H1 (cell line): ENCODE results near the gene NR2F6. TPM values are rescaled to one million over a fixed set of nuclear protein-coding genes. Genes with fewer than 3 reads are reported as not detected.
A peak's percentile ranks its signal among the peaks of the same experiment; 100 is the strongest.

ENCODE experiments used
- ASH2L ChIP-seq: fragments of 200-600, 300-600 bp; sonication (generic); IDR thresholded peaks from one replicate; pipeline ENCODE4 v1.7.1; 2017; ENCODE audit warnings: low read length
- ATF2 ChIP-seq: IDR thresholded peaks from 2 replicates; pipeline ENCODE4 v1.6.1; 2012; ENCODE audit warnings: low read length, inconsistent platforms
- BCL11A ChIP-seq, 2 experiments: IDR thresholded peaks; one replicate each; pipeline ENCODE4 v1.6.1; 2011; ENCODE audit warnings: low read depth in 2 of 2, low read length in 2 of 2, mild to moderate bottlenecking in 2 of 2
- CBX5 ChIP-seq: fragments of 300-800, 300-1000 bp; sonication (generic); IDR thresholded peaks from 2 replicates; pipeline ENCODE4 v1.7.1; 2016; ENCODE audit warnings: antibody characterized with exemption, low read length, low read depth
- CREB1 ChIP-seq: IDR thresholded peaks from 2 replicates; pipeline ENCODE4 v1.6.1; 2012; ENCODE audit warnings: inconsistent platforms
- CTCF ChIP-seq, 3 experiments: IDR thresholded peaks; 1 replicate in 2 of 3; 2 replicates in 1 of 3; pipeline versions ENCODE4 v1.5.1 to v1.6.1; 2011; ENCODE audit warnings: low read length in 3 of 3, mild to moderate bottlenecking in 3 of 3, inconsistent platforms in 2 of 3, low read depth in 1 of 3, moderate library complexity in 1 of 3; ENCODE audit not compliant: insufficient read depth in 1 of 3; ENCODE audit errors: control extremely low read depth in 1 of 3
- EP300 ChIP-seq, 2 experiments: IDR thresholded peaks; 1 replicate in 1 of 2; 2 replicates in 1 of 2; pipeline ENCODE4 v1.6.1; 2011 to 2012; ENCODE audit warnings: low read depth in 2 of 2, low read length in 2 of 2, mild to moderate bottlenecking in 2 of 2, borderline replicate concordance in 1 of 2, inconsistent platforms in 1 of 2, moderate library complexity in 1 of 2
- HDAC2 ChIP-seq, 2 experiments: fragments of 300-600 bp in 1 of 2; sonication (generic) in 1 of 2; IDR thresholded peaks; 2 replicates each; pipeline ENCODE4 v1.6.1; 2011 to 2012; ENCODE audit warnings: low read depth in 2 of 2, low read length in 2 of 2, mild to moderate bottlenecking in 2 of 2, moderate library complexity in 2 of 2, borderline replicate concordance in 1 of 2, inconsistent platforms in 1 of 2
- MAFK ChIP-seq: IDR thresholded peaks from 2 replicates; pipeline ENCODE4 v1.6.1; 2012; ENCODE audit warnings: low read depth, mild to moderate bottlenecking, improper control_type of control experiment, low read length
- MAX ChIP-seq: IDR thresholded peaks from 2 replicates; pipeline ENCODE4 v1.6.1; 2012; ENCODE audit warnings: inconsistent platforms
- NRF1 ChIP-seq: IDR thresholded peaks from 2 replicates; pipeline ENCODE4 v1.6.1; 2011; ENCODE audit warnings: mild to moderate bottlenecking, low read depth, low read length, improper control_type of control experiment
- POLR2AphosphoS5 ChIP-seq: IDR thresholded peaks from 2 replicates; pipeline ENCODE4 v1.6.1; 2011; ENCODE audit warnings: low read depth, low read length
- RBBP5 ChIP-seq: IDR thresholded peaks from 2 replicates; pipeline ENCODE4 v1.7.1; 2012; ENCODE audit warnings: low read depth, mild to moderate bottlenecking, inconsistent platforms, low read length, moderate library complexity, borderline replicate concordance
- SAP30 ChIP-seq: fragments of 300-600 bp; sonication (generic); IDR thresholded peaks from 2 replicates; pipeline ENCODE4 v1.7.1; 2012; ENCODE audit warnings: low read length, moderate library complexity, mild to moderate bottlenecking, inconsistent platforms; ENCODE audit not compliant: insufficient read depth, insufficient replicate concordance
- SIX5 ChIP-seq: IDR thresholded peaks from 2 replicates; pipeline ENCODE4 v1.6.1; 2011; ENCODE audit warnings: mild to moderate bottlenecking, low read depth, low read length
- SP4 ChIP-seq: IDR thresholded peaks from 2 replicates; pipeline ENCODE4 v1.6.1; 2012; ENCODE audit warnings: low read length, inconsistent platforms
- USF2 ChIP-seq: IDR thresholded peaks from 2 replicates; pipeline ENCODE4 v1.6.1; 2011; ENCODE audit warnings: low read length, improper control_type of control experiment
- polyA plus RNA-seq, 7 experiments: library from polyadenylated mRNA; depleted of rRNA in 3 of 7; stranded (reverse) in 5 of 7; unstranded in 2 of 7; fragments of >200 nt in 5 of 7; fragments of 200-250 nt in 2 of 7; gene quantifications; 1 replicate in 5 of 7; 2 replicates in 1 of 7; 4 replicates in 1 of 7; pipeline versions ENCODE4 v1.2.1 to v1.2.3, GENCODE V29; 2011 to 2013; ENCODE audit warnings: missing spikeins in 2 of 7, mixed read lengths in 2 of 7
- total RNA-seq: library from RNA; stranded (reverse); fragmentation: NEBNext Ultra II Directional; extraction: Animal tissue kit (Norgen Biotek cat#: 25700); gene quantifications from 2 replicates; pipeline ENCODE4 v1.2.1, GENCODE V29; 2021

The NR2F6 gene
- total and polyA plus RNA-seq, 2 of the 8 experiments (the other 6 are each of a cell fraction or from before 2014, with no cell fraction given), result 99.7 to 114 TPM

GRCh38 chr19:17226002-17226933 lies 19.5 kb downstream of the NR2F6 start, which contains the start of gene OCEL1 (continued):
- TF ChIP-seq SP4, result no peak
- peak in 1 of 2 experiments; percentile 34; a peak in 1 of 4 replicates for TF ChIP-seq HDAC2 (IDR thresholded peaks at IDR 0.05; ENCODE audit: borderline replicate concordance in 1 of 2, low read depth in 2 of 2, low read length in 2 of 2)
- no peak for TF ChIP-seq CTCF (IDR thresholded peaks at IDR 0.05; ENCODE audit: control extremely low read depth in 1 of 3, insufficient read depth in 1 of 3, low read depth in 1 of 3, low read length in 3 of 3)
- TF ChIP-seq BCL11A (IDR thresholded peaks at IDR 0.05; ENCODE audit: low read depth in 2 of 2, low read length in 2 of 2), result no peak
- no peak for TF ChIP-seq SIX5
- TF ChIP-seq EP300 (IDR thresholded peaks at IDR 0.05; ENCODE audit: borderline replicate concordance in 1 of 2, low read depth in 2 of 2, low read length in 2 of 2), result no peak
- 0 out of 2 replicates have a peak, but pooled peaks have one; percentile 19 for TF ChIP-seq USF2
- TF ChIP-seq POLR2AphosphoS5, result peak; percentile 78
- no peak for TF ChIP-seq ATF2
- no peak for TF ChIP-seq SAP30
- peak; percentile 58; the same call in 1 of the 2 replicates for TF ChIP-seq MAX
- TF ChIP-seq RBBP5, result peak; percentile 60; the same call in 1 of the 2 replicates
- peak; percentile 78 for TF ChIP-seq ASH2L
- TF ChIP-seq CREB1, result peak; percentile 71
- TF ChIP-seq MAFK, result no peak
- TF ChIP-seq CBX5, result no peak
- peak; percentile 37; the same call in 1 of the 2 replicates for TF ChIP-seq NRF1
